ENCODE measurements around the gene POR. TPM values are rescaled to one million over a fixed set of nuclear protein-coding genes. Genes with fewer than 3 reads are reported as not detected.
"Not testable (repeated sequence)": the region's sequence is repeated elsewhere in the genome, so short reads cannot be mapped to it uniquely, and the experiment has no call there.

POR gene
- polyA plus RNA-seq, 1 donor from 2014 or later, result 61.2 TPM

GRCh38 chr7:75889223-75889825 lies 25.6 kb upstream of the POR start:
- Histone ChIP-seq H3K4me3 (ENCODE audit: low read length) (no peak overlapping the region), H3K9me3 (ENCODE audit: low read length) (no peaks in the 10 kb centered on the region), H3F3A (ENCODE audit: insufficient read depth, low read length, poor library complexity, severe bottlenecking) (no peaks in the 10 kb centered on the region), H3K27me3 (ENCODE audit: insufficient read depth, low read depth, low read length) (no peaks in the 10 kb centered on the region), H4K20me1 (ENCODE audit: insufficient read depth) (no peaks in the 10 kb centered on the region), H2AFZ (ENCODE audit: low read depth, low read length) (no peak overlapping the region), H3K4me2 (ENCODE audit: low read length) (no peak overlapping the region), H3K36me3 (ENCODE audit: insufficient read depth, low read length) (peaks cover 4% of the 10 kb centered on the region), H3K9me2 (ENCODE audit: insufficient read depth, low read length) (no peaks in the 10 kb centered on the region), H3K79me2 (replicated peaks; ENCODE audit: insufficient read depth, low read length) (no peaks in the 10 kb centered on the region), H3K27ac (ENCODE audit: low read length) (no peak overlapping the region), H3K9ac (ENCODE audit: low read length) (no peak overlapping the region)
- no peak for TF ChIP-seq SMC3 (conservative IDR thresholded peaks at IDR 0.05; ENCODE audit: poor library complexity)
- no peak for TF ChIP-seq RAD21 (conservative IDR thresholded peaks at IDR 0.05)
- TF ChIP-seq REST (IDR thresholded peaks at IDR 0.05; ENCODE audit: borderline replicate concordance), result no peak
- no peak for TF ChIP-seq CTCF (IDR thresholded peaks at IDR 0.05; ENCODE audit: poor library complexity, severe bottlenecking)
- TF ChIP-seq EP300 (conservative IDR thresholded peaks at IDR 0.05; ENCODE audit: poor library complexity, severe bottlenecking), result no peak
- TF ChIP-seq MXI1 (conservative IDR thresholded peaks at IDR 0.05; ENCODE audit: poor library complexity, severe bottlenecking), result no peak
- TF ChIP-seq EZH2 (IDR thresholded peaks at IDR 0.05; ENCODE audit: borderline replicate concordance, insufficient read depth, low read length, poor library complexity, severe bottlenecking), result no peak
- TF ChIP-seq POLR2AphosphoS5 (IDR thresholded peaks at IDR 0.05), result no peak
- no peak for TF ChIP-seq TAF1 (IDR thresholded peaks at IDR 0.05; ENCODE audit: low read depth)

- no peak overlapping the region for H3K9ac ChIP-seq (ENCODE audit: low read length)
- H3K36me3 ChIP-seq (ENCODE audit: insufficient read depth, low read length), result peaks cover 4% of the 10 kb centered on the region
- TF ChIP-seq TAF1 (IDR thresholded peaks at IDR 0.05; ENCODE audit: low read depth) (no peak), RAD21 (conservative IDR thresholded peaks at IDR 0.05) (no peak)
- H3K9me3 ChIP-seq (ENCODE audit: low read length), result no peaks in the 10 kb centered on the region
- no peak overlapping the region for H3K27ac ChIP-seq (ENCODE audit: low read length)
- no peaks in the 10 kb centered on the region for H4K20me1 ChIP-seq (ENCODE audit: insufficient read depth)
- H2AFZ ChIP-seq (ENCODE audit: low read depth, low read length), result no peak overlapping the region
- no peak overlapping the region for H3K4me3 ChIP-seq (ENCODE audit: low read length)
- H3K4me2 ChIP-seq (ENCODE audit: low read length), result no peak overlapping the region
- H3K9me2 ChIP-seq (ENCODE audit: insufficient read depth, low read length), result no peaks in the 10 kb centered on the region
- H3K79me2 ChIP-seq (replicated peaks; ENCODE audit: insufficient read depth, low read length), result no peaks in the 10 kb centered on the region
- H3F3A ChIP-seq (ENCODE audit: insufficient read depth, low read length, poor library complexity, severe bottlenecking), result no peaks in the 10 kb centered on the region
- H3K27me3 ChIP-seq (ENCODE audit: insufficient read depth, low read depth, low read length), result no peaks in the 10 kb centered on the region
Observed at GRCh38 chr7:75889826-75890225, 25.1 kb upstream of the POR start.

- not testable (repeated sequence) for H3K27ac ChIP-seq (ENCODE audit: low read length); H3K27me3 ChIP-seq (ENCODE audit: insufficient read depth, low read depth, low read length); H3K79me2 ChIP-seq (replicated peaks; ENCODE audit: insufficient read depth, low read length); H3K9me2 ChIP-seq (ENCODE audit: insufficient read depth, low read length); H3K9me3 ChIP-seq (ENCODE audit: low read length); H3K9ac ChIP-seq (ENCODE audit: low read length); H3K4me2 ChIP-seq (ENCODE audit: low read length); H4K20me1 ChIP-seq (ENCODE audit: insufficient read depth); H2AFZ ChIP-seq (ENCODE audit: low read depth, low read length); H3F3A ChIP-seq (ENCODE audit: insufficient read depth, low read length, poor library complexity, severe bottlenecking); H3K36me3 ChIP-seq (ENCODE audit: insufficient read depth, low read length); H3K4me3 ChIP-seq (ENCODE audit: low read length)
Observed at GRCh38 chr7:75891237-75891636, 23.7 kb upstream of the POR start.

Measured in neural cell (in vitro differentiated cells).